ENCODE measurements around the gene IL3RA. TPM values are rescaled to one million over a fixed set of nuclear protein-coding genes. Genes with fewer than 3 reads are reported as not detected.

IL3RA gene
- total RNA-seq, 1 experiment from 2014 or later: 0.26 TPM

DNA sequence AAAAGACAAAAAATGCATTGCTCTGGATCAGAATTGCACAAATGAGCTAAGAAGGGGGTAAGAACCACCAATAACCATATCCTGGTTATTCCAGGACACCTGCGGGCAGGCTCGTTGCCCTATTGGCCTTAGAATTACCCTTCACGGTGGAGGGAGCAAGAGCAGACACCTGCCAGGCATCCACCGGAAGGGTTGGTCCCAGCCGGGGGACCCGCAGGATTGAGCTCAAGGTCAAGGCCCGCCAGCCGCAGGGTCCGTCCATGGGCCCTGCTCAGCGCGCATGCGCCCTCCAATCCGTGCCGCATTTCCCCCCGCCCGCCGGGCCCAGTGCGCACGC, 54.8 kb downstream of the IL3RA start (continued):
- TF ChIP-seq, protein P1, sequence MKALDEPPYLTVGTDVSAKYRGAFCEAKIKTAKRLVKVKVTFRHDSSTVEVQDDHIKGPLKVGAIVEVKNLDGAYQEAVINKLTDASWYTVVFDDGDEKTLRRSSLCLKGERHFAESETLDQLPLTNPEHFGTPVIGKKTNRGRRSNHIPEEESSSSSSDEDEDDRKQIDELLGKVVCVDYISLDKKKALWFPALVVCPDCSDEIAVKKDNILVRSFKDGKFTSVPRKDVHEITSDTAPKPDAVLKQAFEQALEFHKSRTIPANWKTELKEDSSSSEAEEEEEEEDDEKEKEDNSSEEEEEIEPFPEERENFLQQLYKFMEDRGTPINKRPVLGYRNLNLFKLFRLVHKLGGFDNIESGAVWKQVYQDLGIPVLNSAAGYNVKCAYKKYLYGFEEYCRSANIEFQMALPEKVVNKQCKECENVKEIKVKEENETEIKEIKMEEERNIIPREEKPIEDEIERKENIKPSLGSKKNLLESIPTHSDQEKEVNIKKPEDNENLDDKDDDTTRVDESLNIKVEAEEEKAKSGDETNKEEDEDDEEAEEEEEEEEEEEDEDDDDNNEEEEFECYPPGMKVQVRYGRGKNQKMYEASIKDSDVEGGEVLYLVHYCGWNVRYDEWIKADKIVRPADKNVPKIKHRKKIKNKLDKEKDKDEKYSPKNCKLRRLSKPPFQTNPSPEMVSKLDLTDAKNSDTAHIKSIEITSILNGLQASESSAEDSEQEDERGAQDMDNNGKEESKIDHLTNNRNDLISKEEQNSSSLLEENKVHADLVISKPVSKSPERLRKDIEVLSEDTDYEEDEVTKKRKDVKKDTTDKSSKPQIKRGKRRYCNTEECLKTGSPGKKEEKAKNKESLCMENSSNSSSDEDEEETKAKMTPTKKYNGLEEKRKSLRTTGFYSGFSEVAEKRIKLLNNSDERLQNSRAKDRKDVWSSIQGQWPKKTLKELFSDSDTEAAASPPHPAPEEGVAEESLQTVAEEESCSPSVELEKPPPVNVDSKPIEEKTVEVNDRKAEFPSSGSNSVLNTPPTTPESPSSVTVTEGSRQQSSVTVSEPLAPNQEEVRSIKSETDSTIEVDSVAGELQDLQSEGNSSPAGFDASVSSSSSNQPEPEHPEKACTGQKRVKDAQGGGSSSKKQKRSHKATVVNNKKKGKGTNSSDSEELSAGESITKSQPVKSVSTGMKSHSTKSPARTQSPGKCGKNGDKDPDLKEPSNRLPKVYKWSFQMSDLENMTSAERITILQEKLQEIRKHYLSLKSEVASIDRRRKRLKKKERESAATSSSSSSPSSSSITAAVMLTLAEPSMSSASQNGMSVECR (CRISPR knock-in tag; IDR thresholded peaks at IDR 0.05; ENCODE audit: borderline replicate concordance): no peak
- TF ChIP-seq SP1 (CRISPR knock-in tag; conservative IDR thresholded peaks at IDR 0.05): no peak
- no peak for TF ChIP-seq ZBTB21 (CRISPR knock-in tag; IDR thresholded peaks at IDR 0.05; ENCODE audit: borderline replicate concordance)
- TF ChIP-seq ZNF671 (CRISPR knock-in tag; IDR thresholded peaks at IDR 0.05): 0 out of 2 replicates have a peak, but pooled peaks have one; percentile 40
- TF ChIP-seq, protein P2, sequence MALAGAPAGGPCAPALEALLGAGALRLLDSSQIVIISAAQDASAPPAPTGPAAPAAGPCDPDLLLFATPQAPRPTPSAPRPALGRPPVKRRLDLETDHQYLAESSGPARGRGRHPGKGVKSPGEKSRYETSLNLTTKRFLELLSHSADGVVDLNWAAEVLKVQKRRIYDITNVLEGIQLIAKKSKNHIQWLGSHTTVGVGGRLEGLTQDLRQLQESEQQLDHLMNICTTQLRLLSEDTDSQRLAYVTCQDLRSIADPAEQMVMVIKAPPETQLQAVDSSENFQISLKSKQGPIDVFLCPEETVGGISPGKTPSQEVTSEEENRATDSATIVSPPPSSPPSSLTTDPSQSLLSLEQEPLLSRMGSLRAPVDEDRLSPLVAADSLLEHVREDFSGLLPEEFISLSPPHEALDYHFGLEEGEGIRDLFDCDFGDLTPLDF (CRISPR knock-in tag; IDR thresholded peaks at IDR 0.05): 0 out of 2 replicates have a peak, but pooled peaks have one; percentile 20

DNA sequence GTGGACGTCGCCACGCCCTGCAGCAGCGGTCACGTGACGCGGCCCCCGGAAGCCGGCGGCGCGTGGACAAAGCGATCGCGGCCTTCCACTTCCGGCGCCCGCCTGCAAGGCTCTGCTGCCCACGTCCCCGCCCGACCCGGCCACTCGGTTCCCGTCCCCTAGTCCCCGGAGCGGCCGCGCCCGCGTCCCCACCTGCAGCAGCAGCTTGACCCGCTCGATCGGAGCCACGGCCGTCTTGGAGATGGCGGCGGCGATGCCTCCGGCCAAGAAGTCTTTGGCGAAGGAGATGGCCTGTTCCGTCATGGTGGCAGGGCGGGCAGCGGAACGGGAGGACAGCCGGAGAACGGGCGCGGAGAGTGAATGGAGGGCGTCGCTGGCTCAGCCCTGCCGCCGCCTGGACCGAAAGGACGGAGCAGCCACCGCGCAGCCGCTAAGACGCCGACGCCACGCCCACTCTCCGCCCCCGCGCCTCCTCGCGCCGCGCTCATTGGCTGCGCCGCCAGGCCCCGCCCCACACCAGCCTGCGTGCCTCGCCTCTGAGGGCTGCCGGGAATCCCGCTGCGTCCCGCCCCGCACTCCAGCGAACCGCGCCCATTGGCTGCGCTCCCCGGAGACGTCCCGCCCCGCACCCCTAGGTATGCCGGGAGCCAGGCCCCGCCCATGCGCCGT, 55.3 kb downstream of the IL3RA start, which contains the start of gene SLC25A6:
Gene SLC25A6, minus strand, starts transcription at position 407 of the 669 bp plus-strand sequence. Its CDS starts 104 bp downstream, at position 303.
- Mint-ChIP-seq H3K27me3 (ENCODE audit: low read depth) (no peaks in the 10 kb centered on the region), H3K27ac (peak within 1 kb of the TSS; percentile 96), H3K4me3 (peak within 1 kb of the TSS; percentile 93), H3K4me1 (peaks cover 53% of the 10 kb centered on the region), H3K36me3 (peaks cover 57% of the 10 kb centered on the region), H3K9me3 (no peaks in the 10 kb centered on the region)
- peak; percentile 100 for DNase-seq (ENCODE audit: low spot score)
- ChIA-PET POLR2A (no interaction called here), CTCF (no interaction called here)
- ATAC-seq: peak; percentile 94
- TF ChIP-seq FOXK1 (CRISPR knock-in tag; IDR thresholded peaks at IDR 0.05): 0 out of 2 replicates have a peak, but pooled peaks have one; percentile 62
- no peak; the same call in 1 of the 2 replicates for TF ChIP-seq ZBTB21 (CRISPR knock-in tag; IDR thresholded peaks at IDR 0.05; ENCODE audit: borderline replicate concordance)
- TF ChIP-seq PRRX2 (CRISPR knock-in tag; IDR thresholded peaks at IDR 0.05): no peak
- TF ChIP-seq ESRRA (CRISPR knock-in tag; IDR thresholded peaks at IDR 0.05; ENCODE audit: borderline replicate concordance): peak; percentile 78; the same call in 1 of the 2 replicates
- TF ChIP-seq, protein P3, sequence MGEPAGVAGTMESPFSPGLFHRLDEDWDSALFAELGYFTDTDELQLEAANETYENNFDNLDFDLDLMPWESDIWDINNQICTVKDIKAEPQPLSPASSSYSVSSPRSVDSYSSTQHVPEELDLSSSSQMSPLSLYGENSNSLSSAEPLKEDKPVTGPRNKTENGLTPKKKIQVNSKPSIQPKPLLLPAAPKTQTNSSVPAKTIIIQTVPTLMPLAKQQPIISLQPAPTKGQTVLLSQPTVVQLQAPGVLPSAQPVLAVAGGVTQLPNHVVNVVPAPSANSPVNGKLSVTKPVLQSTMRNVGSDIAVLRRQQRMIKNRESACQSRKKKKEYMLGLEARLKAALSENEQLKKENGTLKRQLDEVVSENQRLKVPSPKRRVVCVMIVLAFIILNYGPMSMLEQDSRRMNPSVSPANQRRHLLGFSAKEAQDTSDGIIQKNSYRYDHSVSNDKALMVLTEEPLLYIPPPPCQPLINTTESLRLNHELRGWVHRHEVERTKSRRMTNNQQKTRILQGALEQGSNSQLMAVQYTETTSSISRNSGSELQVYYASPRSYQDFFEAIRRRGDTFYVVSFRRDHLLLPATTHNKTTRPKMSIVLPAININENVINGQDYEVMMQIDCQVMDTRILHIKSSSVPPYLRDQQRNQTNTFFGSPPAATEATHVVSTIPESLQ (CRISPR knock-in tag; IDR thresholded peaks at IDR 0.05): no peak
- TF ChIP-seq KAT7 (CRISPR knock-in tag; IDR thresholded peaks at IDR 0.05; ENCODE audit: borderline replicate concordance): peak; percentile 81
- TF ChIP-seq, protein P4, sequence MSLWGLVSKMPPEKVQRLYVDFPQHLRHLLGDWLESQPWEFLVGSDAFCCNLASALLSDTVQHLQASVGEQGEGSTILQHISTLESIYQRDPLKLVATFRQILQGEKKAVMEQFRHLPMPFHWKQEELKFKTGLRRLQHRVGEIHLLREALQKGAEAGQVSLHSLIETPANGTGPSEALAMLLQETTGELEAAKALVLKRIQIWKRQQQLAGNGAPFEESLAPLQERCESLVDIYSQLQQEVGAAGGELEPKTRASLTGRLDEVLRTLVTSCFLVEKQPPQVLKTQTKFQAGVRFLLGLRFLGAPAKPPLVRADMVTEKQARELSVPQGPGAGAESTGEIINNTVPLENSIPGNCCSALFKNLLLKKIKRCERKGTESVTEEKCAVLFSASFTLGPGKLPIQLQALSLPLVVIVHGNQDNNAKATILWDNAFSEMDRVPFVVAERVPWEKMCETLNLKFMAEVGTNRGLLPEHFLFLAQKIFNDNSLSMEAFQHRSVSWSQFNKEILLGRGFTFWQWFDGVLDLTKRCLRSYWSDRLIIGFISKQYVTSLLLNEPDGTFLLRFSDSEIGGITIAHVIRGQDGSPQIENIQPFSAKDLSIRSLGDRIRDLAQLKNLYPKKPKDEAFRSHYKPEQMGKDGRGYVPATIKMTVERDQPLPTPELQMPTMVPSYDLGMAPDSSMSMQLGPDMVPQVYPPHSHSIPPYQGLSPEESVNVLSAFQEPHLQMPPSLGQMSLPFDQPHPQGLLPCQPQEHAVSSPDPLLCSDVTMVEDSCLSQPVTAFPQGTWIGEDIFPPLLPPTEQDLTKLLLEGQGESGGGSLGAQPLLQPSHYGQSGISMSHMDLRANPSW (CRISPR knock-in tag; conservative IDR thresholded peaks at IDR 0.05; ENCODE audit: low read depth): no peak
- TF ChIP-seq, protein P5, sequence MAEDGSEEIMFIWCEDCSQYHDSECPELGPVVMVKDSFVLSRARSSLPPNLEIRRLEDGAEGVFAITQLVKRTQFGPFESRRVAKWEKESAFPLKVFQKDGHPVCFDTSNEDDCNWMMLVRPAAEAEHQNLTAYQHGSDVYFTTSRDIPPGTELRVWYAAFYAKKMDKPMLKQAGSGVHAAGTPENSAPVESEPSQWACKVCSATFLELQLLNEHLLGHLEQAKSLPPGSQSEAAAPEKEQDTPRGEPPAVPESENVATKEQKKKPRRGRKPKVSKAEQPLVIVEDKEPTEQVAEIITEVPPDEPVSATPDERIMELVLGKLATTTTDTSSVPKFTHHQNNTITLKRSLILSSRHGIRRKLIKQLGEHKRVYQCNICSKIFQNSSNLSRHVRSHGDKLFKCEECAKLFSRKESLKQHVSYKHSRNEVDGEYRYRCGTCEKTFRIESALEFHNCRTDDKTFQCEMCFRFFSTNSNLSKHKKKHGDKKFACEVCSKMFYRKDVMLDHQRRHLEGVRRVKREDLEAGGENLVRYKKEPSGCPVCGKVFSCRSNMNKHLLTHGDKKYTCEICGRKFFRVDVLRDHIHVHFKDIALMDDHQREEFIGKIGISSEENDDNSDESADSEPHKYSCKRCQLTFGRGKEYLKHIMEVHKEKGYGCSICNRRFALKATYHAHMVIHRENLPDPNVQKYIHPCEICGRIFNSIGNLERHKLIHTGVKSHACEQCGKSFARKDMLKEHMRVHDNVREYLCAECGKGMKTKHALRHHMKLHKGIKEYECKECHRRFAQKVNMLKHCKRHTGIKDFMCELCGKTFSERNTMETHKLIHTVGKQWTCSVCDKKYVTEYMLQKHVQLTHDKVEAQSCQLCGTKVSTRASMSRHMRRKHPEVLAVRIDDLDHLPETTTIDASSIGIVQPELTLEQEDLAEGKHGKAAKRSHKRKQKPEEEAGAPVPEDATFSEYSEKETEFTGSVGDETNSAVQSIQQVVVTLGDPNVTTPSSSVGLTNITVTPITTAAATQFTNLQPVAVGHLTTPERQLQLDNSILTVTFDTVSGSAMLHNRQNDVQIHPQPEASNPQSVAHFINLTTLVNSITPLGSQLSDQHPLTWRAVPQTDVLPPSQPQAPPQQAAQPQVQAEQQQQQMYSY (CRISPR knock-in tag; IDR thresholded peaks at IDR 0.05): no peak; the same call in 1 of the 2 replicates
- TF ChIP-seq SMAD3 (CRISPR knock-in tag; IDR thresholded peaks at IDR 0.05; ENCODE audit: borderline replicate concordance): peak; percentile 83; the same call in 1 of the 2 replicates
- TF ChIP-seq CREB1 (CRISPR knock-in tag; IDR thresholded peaks at IDR 0.05): no peak; the same call in none of the 2 replicates
- TF ChIP-seq TP53 (CRISPR knock-in tag; IDR thresholded peaks at IDR 0.05): no peak
- TF ChIP-seq, protein P6, sequence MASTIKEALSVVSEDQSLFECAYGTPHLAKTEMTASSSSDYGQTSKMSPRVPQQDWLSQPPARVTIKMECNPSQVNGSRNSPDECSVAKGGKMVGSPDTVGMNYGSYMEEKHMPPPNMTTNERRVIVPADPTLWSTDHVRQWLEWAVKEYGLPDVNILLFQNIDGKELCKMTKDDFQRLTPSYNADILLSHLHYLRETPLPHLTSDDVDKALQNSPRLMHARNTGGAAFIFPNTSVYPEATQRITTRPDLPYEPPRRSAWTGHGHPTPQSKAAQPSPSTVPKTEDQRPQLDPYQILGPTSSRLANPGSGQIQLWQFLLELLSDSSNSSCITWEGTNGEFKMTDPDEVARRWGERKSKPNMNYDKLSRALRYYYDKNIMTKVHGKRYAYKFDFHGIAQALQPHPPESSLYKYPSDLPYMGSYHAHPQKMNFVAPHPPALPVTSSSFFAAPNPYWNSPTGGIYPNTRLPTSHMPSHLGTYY (CRISPR knock-in tag; IDR thresholded peaks at IDR 0.05): no peak
- TF ChIP-seq, protein P2 (CRISPR knock-in tag; IDR thresholded peaks at IDR 0.05): no peak
